ENCODE measurements around the gene KNOP1. TPM values are rescaled to one million over a fixed set of nuclear protein-coding genes. Genes with fewer than 3 reads are reported as not detected.

The KNOP1 gene
- total RNA-seq, 1 donor from 2014 or later = 19.0 TPM

DNA sequence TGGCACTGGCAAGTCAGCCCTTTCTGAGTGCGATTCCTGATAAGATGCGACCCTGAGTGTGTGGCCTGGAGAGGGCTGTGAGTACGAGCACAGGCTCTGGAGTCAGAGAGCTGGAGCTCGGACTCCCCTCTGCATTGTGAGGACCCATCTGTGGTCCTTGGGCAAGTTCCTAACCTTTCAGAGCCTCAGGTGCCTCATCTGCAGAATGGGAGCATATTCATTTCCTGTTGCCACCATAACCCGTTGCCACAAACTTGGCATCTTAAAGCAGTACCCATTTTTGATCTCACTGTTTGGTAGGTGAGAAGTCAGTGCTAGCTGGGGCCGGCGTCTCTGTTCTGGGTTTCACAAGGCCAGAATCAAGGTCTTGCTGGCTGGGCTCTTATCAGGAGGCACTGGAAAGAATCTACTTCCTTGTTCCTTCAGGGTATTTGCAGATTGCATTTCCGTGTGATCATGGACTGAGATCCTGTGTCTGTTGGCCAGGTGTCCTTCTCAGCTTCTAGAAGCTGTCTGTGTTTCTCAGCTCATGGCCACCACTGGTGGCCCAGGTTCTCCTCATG is 20.2 kb downstream of the KNOP1 start:
- Mint-ChIP-seq H3K4me1 (no peaks in the 10 kb centered on the region), H3K27me3 (no peaks in the 10 kb centered on the region), H3K36me3 (ENCODE audit: low read depth) (peaks cover 73% of the 10 kb centered on the region), H3K9me3 (no peaks in the 10 kb centered on the region), H3K4me3 (no peak overlapping the region), H3K27ac (no peak overlapping the region)
- POLR2A ChIA-PET = interaction anchor here (0.6 kb wide), 1 partner anchor 1671 kb away, joined by 4 read pairs; no protein-coding TSS in a partner anchor
- intact Hi-C loops (cut with micrococcal nuclease) = no loop called here
- ATAC-seq (ENCODE audit: low read depth) (no peak), DNase-seq (no peak)
- TF ChIP-seq, protein P1, sequence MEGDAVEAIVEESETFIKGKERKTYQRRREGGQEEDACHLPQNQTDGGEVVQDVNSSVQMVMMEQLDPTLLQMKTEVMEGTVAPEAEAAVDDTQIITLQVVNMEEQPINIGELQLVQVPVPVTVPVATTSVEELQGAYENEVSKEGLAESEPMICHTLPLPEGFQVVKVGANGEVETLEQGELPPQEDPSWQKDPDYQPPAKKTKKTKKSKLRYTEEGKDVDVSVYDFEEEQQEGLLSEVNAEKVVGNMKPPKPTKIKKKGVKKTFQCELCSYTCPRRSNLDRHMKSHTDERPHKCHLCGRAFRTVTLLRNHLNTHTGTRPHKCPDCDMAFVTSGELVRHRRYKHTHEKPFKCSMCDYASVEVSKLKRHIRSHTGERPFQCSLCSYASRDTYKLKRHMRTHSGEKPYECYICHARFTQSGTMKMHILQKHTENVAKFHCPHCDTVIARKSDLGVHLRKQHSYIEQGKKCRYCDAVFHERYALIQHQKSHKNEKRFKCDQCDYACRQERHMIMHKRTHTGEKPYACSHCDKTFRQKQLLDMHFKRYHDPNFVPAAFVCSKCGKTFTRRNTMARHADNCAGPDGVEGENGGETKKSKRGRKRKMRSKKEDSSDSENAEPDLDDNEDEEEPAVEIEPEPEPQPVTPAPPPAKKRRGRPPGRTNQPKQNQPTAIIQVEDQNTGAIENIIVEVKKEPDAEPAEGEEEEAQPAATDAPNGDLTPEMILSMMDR (IDR thresholded peaks at IDR 0.05) = no peak
- CTCF ChIA-PET = no interaction called here

DNA sequence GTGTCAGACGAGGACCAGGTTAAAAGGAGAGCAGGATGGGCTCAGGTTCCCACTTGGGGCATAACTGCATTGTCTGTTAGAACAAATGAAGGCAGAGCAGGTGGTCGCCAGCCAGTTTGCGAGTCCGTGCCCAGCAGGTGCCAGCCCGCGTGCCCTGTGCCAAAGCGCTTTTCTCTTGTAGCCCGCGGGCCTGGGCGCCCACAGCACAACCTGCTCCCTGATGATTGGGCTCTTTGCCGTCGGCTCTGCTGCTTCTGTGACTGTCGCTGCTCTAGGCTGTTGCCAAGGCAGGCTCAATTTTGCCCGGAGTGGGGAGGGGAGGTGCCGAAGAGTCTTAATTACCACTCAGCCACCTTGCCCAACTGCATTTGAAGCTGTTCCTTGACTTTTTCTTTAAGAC is 21.1 kb downstream of the KNOP1 start:
- Mint-ChIP-seq H3K4me1 (no peaks in the 10 kb centered on the region), H3K4me3 (no peak overlapping the region), H3K9me3 (no peaks in the 10 kb centered on the region), H3K27me3 (no peaks in the 10 kb centered on the region), H3K27ac (no peak overlapping the region), H3K36me3 (ENCODE audit: low read depth) (peaks cover 72% of the 10 kb centered on the region)
- no peak for ATAC-seq (ENCODE audit: low read depth)
- no peak for DNase-seq
- TF ChIP-seq, protein P1 (IDR thresholded peaks at IDR 0.05) = no peak
- CTCF ChIA-PET = interaction anchor here (0.7 kb wide), 1 partner anchor 138 kb away, joined by 3 read pairs; no protein-coding TSS in a partner anchor
- POLR2A ChIA-PET = no interaction called here
- intact Hi-C loops (cut with micrococcal nuclease) = no loop called here

DNA sequence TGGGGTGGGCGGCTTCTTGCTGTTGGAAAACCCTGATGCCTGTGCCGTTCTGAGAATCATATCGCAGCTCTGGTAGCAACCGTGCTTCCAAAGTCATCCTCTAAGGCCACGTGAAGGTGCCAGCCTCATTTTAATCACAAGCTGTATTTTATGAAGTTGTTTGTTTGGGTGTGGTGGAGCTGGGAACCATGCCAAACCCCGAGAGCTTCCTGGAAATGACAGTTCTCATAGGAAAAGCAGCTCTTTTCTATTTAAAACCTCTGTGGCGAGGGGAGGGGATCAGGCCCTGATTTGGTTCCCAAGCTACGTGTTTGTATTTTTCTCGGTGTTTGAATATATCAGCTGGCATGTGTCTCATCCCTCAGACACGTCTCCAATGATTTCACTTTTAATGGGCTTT is 21.7 kb downstream of the KNOP1 start:
- no peaks in the 10 kb centered on the region for H3K27me3 Mint-ChIP-seq
- POLR2A ChIA-PET = no interaction called here
- H3K4me1 Mint-ChIP-seq = no peaks in the 10 kb centered on the region
- H3K36me3 Mint-ChIP-seq (ENCODE audit: low read depth) = peaks cover 70% of the 10 kb centered on the region
- TF ChIP-seq, protein P1 (IDR thresholded peaks at IDR 0.05) = no peak
- H3K4me3 Mint-ChIP-seq = no peak overlapping the region
- no peak overlapping the region for H3K27ac Mint-ChIP-seq
- ATAC-seq (ENCODE audit: low read depth) (no peak), DNase-seq (no peak)
- CTCF ChIA-PET = interaction anchor here (0.7 kb wide), 1 partner anchor 138 kb away, joined by 3 read pairs; no protein-coding TSS in a partner anchor
- intact Hi-C loops (cut with micrococcal nuclease) = no loop called here
- H3K9me3 Mint-ChIP-seq = no peaks in the 10 kb centered on the region

DNA sequence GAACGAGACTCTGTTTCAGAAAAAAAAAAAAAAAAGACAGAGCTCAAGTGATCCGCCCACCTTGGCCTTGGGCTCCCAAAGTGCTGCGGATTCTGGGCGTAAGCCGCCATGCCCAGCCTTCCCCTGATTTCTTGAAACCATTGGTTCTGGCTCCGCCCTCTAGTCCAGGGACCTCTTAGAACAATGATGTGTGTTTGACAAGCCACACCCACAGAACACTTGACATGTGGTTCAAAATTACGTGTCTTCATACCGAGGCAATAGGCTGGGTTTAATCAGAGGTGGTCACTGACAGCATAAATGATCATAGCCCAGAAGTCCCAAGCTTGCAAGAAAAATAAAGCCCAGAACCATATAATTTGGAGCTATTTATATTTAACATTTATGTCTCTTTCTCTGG is 23.0 kb downstream of the KNOP1 start:
- ChIA-PET CTCF (no interaction called here), POLR2A (no interaction called here)
- no peak for ATAC-seq (ENCODE audit: low read depth)
- H3K27me3 Mint-ChIP-seq = no peaks in the 10 kb centered on the region
- H3K27ac Mint-ChIP-seq = no peak overlapping the region
- intact Hi-C loops (cut with micrococcal nuclease) = no loop called here
- H3K4me1 Mint-ChIP-seq = no peaks in the 10 kb centered on the region
- peaks cover 62% of the 10 kb centered on the region for H3K36me3 Mint-ChIP-seq (ENCODE audit: low read depth)
- DNase-seq = no peak
- no peak overlapping the region for H3K4me3 Mint-ChIP-seq
- no peaks in the 10 kb centered on the region for H3K9me3 Mint-ChIP-seq
- TF ChIP-seq, protein P1 (IDR thresholded peaks at IDR 0.05) = no peak

DNA sequence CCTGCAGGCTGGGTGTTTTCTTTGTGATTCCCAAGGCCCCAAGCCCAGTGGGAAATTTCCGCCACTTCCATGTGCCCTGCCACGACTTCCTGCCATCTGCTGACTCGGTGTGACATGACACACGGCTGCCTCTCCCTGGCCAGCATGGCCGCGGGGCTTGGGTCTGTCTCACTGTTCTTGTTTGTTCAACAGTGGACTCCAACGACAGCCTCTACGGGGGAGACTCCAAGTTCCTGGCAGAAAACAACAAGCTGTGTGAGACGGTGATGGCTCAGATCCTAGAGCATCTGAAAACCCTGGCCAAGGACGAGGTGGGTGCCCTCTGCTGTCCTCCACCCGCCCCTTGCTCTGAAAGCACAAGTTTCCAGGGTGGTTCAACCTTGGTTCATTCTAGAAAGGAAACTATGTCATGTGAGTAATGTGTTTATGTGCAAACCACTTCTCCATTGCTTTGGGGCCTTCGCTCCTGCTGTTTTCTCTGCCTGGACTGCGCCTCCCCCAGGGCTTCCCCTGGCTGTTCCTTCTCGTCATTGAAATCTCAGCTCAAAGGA is 26.8 kb downstream of the KNOP1 start:
- TF ChIP-seq, protein P1 (IDR thresholded peaks at IDR 0.05) = no peak
- Mint-ChIP-seq H3K27ac (no peak overlapping the region), H3K27me3 (no peaks in the 10 kb centered on the region), H3K4me3 (no peak overlapping the region), H3K4me1 (no peaks in the 10 kb centered on the region), H3K9me3 (no peaks in the 10 kb centered on the region), H3K36me3 (ENCODE audit: low read depth) (peaks cover 54% of the 10 kb centered on the region)
- ATAC-seq (ENCODE audit: low read depth) (no peak), DNase-seq (no peak)
- CTCF ChIA-PET = no interaction called here
- POLR2A ChIA-PET = no interaction called here
- intact Hi-C loops (cut with micrococcal nuclease) = no loop called here
